ENCODE results near the gene PATE2.
A peak's percentile ranks its signal among the peaks of the same experiment; 100 is the strongest.

The PATE2 gene

GRCh38 chr11:125778728-125779127 lies at the start of gene PATE2:
PATE2 (minus strand) TSS chr11:125778828; CDS start chr11:125778773, 55 bp downstream.
- DNase-seq, result no peak

- peak; percentile 32 for DNase-seq
Observed at GRCh38 chr11:125807909-125808308, 29.3 kb upstream of the PATE2 start.

DNA sequence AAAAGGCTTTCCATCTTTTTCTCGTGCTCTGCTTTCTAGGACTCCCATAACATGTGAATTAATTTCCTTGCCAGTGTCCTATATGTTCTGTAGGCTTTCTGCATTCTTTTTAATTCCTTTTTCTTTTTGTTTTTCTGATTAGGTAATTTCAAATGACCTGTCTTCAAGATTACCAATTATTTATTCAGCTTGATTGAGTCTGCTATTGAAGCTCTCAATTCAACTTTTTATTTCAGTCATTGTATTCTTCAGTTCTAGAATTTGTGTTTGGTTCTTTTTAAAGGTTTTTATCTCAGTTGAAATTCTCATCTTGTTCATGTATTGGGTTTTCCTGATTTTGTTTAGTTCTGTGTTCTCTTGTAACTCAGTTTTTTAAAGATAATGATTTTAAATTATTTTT lies 23.8 kb upstream of the PATE2 start:
- DNase-seq, result no peak

DNA sequence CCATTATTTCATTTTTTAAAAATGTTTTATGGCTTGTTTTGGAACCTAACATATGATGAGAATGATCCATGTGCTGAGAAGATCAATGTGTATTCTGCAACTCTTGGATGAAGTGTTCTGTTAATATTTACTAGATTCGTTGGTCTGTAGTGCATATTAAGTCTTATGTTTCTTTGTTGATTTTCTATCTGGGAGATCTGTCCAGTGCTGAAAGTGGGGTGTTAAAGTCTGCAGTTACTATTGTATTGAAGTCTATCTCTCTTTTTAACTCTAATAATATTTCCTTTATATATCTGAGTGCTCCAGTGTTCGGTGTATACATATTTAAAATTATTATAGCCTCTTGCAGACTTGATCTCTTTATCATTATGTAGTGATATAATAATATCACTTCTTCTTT lies 21.2 kb upstream of the PATE2 start:
- DNase-seq, result no peak

DNA sequence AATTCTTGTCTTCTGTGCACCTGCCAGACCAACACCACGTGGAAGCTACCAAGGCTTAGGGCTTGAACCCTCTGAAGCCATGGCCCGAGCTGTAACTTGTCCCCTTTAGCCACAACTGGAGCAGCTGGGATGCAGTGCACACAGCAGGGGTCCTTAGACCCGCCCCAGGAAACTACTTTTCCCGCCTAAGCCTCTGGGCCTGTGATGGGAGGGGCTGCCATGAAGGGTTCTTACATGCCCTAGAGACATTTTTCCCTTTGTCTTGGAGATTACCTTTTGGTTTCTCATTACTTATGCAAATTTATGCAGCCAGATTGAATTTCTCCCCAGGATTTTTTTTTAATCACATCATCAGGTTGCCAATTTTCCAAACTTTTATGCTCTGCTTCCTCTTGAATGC lies 19.0 kb upstream of the PATE2 start:
- no peak for DNase-seq

- no peak for DNase-seq
Observed at GRCh38 chr11:125790825-125791224, 12.2 kb upstream of the PATE2 start.

GRCh38 chr11:125787827-125788226 lies 9.2 kb upstream of the PATE2 start, which contains the start of gene PATE3:
PATE3 (plus strand) TSS chr11:125788127; CDS start chr11:125788152, 25 bp downstream.
- DNase-seq, result no peak

DNA sequence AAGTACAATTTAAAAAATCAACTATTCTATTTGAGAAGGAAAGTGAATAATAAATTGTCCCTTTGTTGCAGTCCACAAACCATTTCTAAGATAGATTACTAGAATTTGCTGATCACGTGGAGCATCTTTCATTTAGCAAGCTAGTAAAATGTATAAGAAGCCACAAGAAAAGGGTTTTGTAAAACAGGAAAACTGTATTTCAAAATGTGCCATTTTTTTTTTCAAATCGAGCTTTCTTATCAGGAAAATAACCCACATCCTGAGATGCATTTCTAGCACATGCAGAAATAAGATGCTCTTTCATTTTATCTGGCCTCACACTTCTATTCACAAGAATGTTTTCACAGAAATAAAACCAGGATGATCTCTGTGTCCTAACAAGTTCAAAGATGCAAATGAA lies 6.0 kb upstream of the PATE2 start:
- no peak for DNase-seq

- DNase-seq, result no peak
Observed at GRCh38 chr11:125777309-125777708, 1.3 kb downstream of the PATE2 start.

DNA sequence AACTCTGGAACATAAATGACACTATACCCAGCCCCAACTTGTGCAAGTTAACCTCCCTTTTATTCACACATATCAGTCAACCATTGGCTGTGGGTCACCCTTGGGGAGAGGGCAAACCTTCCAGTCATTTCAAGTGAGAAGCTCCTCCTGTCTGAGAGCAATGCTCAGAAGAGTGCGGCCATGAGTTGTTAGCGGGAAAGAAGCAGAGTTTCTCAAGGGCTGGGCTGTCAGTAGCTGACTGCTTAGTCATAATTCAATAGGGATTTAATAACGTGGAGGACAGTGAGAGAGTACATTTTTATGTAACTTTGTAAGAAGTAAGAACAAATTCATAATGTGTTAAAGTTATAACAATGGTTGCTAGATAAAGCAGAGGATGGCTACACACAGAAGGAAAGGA lies 5.1 kb downstream of the PATE2 start:
- no peak for DNase-seq

DNA sequence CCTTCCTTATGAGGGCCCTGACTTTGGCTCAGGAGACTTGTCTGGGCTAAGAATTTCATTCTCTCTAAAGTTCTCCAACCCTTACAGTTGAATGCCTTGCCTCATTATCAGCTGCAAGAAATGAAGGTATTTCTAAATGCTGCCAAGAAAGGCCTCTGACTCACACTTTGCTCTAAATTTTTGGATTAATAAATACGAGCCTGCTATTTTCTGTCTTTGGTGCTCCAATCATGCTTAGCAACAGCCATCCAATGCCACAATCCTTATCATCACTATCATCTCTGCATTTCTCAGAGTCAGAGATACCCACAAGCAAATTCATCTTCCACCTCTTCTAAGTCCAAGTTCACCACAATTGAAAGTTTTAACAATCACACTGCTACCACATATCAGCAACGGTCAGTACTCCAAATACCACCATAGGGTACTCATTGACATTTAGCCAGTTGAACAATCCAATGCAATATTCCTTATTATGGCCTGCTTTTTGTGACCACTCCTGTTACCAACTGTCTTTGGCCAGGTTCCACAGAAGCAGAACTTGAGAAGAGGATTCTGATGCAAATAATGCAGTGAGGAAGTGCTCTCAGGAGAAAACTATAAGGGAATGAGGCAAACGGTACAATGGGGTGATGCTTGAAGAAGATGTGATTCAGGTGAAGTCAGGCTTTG lies 5.7 kb downstream of the PATE2 start:
- DNase-seq, result no peak

GRCh38 chr11:125770583-125770982 lies 8.0 kb downstream of the PATE2 start:
- DNase-seq, result no peak

GRCh38 chr11:125768336-125769046 lies 10.1 kb downstream of the PATE2 start:
- DNase-seq, result no peak

DNA sequence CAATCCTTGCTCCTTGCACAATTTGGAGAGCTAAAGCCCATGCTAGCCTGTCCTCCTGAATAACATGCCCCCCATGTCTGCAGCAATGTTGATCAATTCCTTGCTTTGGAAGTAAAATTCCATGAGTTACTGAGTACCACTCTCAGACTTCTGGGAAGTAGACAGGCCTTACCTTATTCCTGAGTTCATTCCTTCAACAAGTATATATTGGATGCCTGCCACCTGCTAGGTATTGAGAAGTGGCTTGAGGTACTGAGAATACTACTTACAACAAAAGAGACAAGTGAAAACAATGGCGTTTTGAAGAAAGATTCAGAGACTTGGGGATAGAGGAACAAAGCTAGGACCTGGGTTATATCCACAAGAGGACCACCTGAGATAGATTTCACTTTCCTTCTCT lies 12.4 kb downstream of the PATE2 start:
- no peak for DNase-seq

DNA sequence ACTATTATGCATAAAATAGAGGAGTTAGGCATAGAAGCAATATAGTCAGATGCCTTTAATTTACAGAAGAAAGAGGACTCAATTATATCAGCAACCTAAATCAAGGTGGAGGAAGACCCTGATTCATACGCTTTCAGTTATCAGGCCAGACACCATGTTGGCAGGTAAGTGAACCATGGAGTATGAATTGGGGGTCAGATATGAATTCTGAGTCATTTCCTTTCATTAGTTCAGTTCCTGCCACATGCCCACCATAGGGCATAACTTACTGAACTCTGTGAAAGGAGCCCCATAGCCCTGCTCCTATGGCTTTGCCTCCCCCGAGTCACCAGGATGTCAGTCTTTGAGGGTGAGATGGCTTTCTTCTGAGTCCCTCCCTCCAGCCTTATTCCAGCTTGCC lies 15.1 kb downstream of the PATE2 start:
- no peak for DNase-seq

- no peak for DNase-seq
Observed at GRCh38 chr11:125762445-125762844, 16.2 kb downstream of the PATE2 start.

GRCh38 chr11:125756050-125756449 lies 22.6 kb downstream of the PATE2 start:
- no peak for DNase-seq

DNA sequence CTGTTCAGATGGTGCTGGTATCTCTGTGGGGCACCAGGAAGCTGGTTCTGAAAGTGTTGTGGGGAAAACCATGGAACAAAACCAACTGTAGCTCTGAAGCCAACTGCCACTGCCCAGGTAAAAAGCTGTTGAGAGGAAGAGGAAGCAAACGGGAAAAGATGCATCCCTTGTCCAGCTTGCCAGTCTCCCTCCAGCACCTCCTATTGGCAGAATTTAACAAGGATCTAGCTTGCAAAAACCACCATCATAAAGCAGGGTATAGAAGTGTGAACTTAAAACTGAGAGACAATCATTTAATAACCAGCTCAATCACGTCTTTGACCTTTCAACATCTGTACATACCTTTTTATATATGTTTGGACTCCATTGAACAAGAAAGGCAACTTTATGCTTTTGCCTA lies 28.0 kb downstream of the PATE2 start:
- DNase-seq, result no peak

- DNase-seq, result no peak
Observed at GRCh38 chr11:125745979-125746378, 32.6 kb downstream of the PATE2 start, which contains the start of gene PATE1. PATE1 (plus strand) TSS chr11:125746279; CDS start chr11:125746305, 26 bp downstream.

- no peak for DNase-seq
Observed at GRCh38 chr11:125743681-125744080, 34.9 kb downstream of the PATE2 start.

GRCh38 chr11:125740617-125741016 lies 38.0 kb downstream of the PATE2 start:
- no peak for DNase-seq

GRCh38 chr11:125728969-125729368 lies 49.7 kb downstream of the PATE2 start:
- no peak for DNase-seq
